C4-2B (cell line): ENCODE results near the gene VRK3.

Source experiments
- H3K27ac ChIP-seq: fragments of 450-650 bp; 2 replicates; pipeline ENCODE4 v1.5.1; 2017
- ZFX ChIP-seq: fragments of 450-650 bp; IDR thresholded peaks from 2 replicates; pipeline ENCODE4 v1.6.1; 2017
- TF ChIP-seq, protein P1 (sequence below): fragments of 450-650 bp; conservative IDR thresholded peaks from 2 replicates; pipeline ENCODE4 v1.5.1; 2017; ENCODE audit warnings: mild to moderate bottlenecking

The VRK3 gene

DNA sequence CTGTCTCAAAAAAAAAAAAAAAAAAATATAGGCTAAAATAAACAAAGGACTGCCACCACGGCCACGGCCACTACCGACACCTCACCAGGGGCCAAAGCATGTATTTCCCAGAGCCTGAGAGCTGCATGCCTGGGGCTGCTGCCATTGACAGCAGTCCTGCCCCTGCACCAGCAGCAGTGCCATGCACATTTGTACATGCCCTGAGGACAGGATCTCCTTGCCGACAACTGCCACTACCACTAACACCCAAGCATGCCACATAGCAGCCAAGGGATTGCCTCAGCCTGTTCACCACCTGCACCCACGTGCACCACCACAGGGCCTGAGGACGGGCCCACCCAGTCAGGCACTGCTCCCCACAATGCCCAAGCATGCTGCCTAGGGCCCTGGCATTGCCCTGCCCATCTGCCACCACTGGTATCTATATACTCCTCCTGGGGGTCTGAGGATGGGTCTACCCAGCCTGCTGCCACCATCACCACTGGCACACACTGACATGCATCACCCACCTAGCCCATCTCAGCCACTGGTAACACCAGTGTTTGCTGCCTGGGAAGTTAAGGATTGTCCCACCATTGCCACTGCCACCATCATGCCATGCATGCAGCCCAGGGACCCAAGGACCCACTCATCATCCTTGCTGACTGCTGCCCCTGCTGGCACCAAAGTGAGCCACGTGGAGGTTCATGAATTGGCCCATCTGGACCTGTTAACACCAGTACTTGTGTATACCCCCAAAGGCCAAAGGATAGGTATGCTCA lies 85.3 kb downstream of the VRK3 start:
- TF ChIP-seq, protein P1, sequence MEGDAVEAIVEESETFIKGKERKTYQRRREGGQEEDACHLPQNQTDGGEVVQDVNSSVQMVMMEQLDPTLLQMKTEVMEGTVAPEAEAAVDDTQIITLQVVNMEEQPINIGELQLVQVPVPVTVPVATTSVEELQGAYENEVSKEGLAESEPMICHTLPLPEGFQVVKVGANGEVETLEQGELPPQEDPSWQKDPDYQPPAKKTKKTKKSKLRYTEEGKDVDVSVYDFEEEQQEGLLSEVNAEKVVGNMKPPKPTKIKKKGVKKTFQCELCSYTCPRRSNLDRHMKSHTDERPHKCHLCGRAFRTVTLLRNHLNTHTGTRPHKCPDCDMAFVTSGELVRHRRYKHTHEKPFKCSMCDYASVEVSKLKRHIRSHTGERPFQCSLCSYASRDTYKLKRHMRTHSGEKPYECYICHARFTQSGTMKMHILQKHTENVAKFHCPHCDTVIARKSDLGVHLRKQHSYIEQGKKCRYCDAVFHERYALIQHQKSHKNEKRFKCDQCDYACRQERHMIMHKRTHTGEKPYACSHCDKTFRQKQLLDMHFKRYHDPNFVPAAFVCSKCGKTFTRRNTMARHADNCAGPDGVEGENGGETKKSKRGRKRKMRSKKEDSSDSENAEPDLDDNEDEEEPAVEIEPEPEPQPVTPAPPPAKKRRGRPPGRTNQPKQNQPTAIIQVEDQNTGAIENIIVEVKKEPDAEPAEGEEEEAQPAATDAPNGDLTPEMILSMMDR = no peak; the same call in 1 of the 2 replicates
- TF ChIP-seq ZFX = no peak
- no peak overlapping the region for H3K27ac ChIP-seq

DNA sequence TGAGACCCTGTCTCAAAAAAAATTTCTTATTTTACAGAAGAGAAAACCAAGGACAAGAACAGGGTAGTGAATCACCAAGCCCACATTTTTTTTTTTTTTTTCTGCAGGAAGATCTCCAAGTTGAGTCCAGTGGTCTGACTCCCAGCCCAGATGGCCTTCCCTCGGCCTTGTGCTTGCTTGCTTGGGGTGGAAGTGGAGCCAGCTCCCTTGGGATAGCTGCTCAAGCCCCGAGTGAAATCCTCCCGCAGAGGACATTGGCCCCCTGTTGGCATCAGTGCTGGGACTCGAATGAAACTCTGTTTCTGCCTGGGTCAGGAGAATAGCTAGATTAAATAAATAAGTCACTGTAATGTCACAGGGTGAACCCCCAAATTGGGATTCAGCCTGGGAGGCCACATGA lies 86.5 kb downstream of the VRK3 start:
- TF ChIP-seq, protein P1 = no peak
- no peak for TF ChIP-seq ZFX
- no peak overlapping the region for H3K27ac ChIP-seq

DNA sequence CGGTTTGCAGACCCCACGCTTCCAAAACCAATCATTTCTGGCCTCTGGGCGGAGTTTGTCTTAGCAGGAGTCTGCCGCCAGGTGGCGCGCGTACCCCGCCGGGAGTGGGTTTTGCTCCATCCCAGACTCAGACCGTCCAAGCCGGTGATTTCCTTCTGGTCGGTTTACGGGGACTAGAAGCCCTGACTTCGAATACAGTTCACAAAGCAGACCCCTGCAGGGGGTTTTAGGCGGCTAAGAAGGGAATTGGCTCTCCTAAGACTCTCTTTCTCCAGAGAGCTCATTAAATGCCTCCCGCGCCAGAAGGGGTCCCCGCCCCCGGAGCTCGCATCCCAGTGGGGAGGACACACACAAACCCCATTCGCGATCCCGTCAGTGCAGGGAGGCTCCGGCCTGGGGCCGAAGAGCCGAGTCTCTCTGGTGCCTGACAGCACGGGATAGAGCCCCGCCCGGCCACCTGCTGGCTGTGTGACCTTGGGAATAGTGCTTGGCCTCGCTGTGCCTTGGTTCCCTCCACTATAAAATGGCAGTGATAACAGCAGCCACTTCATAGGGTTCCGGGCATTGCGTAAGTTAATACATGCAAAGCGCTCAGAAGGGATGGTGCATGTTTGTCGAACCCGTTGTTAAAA lies 87.3 kb downstream of the VRK3 start:
- no peak overlapping the region for H3K27ac ChIP-seq

DNA sequence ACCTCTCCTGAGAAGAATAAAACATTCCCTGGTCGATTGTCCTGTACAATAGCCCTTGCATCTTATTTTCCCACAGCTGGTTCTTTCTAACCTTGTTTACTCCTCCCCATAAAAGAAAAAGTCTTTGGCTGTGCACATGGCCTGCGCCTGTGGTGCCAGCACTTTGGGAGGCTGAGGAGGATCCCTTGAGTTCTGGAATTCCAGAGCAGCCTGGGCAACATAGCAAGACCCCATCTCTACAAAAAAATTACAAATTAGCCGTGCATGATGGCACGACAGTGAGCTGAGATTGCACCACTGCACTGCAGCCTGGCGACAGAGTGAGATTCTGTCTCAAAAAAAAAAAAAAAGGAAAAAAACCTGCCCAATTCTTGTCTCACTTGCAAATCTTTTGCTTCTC lies 88.6 kb downstream of the VRK3 start:
- no peak overlapping the region for H3K27ac ChIP-seq
- TF ChIP-seq, protein P1 = no peak
- TF ChIP-seq ZFX = no peak

More for the DNA sequence above, 87.3 kb downstream of the VRK3 start:
- TF ChIP-seq ZFX = no peak
- TF ChIP-seq, protein P1 = peak; percentile 98

DNA sequence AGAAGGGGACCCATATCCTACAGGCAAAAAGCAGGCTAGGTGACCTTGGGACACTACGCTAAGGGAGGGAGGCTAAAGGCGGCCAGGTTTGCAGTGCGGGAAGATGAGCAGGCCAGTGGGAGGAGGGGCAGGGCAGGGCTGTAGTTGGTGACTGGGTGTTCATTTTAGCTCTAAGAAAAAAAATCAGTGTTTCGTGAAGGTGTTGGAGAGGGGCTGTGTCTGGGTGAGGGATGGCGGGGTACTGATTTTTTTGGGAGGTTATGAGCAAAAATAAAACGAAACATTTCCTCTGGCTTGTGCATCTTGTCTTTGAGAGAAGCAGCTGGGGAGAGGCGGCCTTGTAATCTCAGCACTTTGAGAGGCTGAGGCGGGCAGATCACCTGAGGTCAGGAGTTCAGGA lies 91.5 kb downstream of the VRK3 start:
- no peak overlapping the region for H3K27ac ChIP-seq
- TF ChIP-seq, protein P1 = no peak
- TF ChIP-seq ZFX = no peak

DNA sequence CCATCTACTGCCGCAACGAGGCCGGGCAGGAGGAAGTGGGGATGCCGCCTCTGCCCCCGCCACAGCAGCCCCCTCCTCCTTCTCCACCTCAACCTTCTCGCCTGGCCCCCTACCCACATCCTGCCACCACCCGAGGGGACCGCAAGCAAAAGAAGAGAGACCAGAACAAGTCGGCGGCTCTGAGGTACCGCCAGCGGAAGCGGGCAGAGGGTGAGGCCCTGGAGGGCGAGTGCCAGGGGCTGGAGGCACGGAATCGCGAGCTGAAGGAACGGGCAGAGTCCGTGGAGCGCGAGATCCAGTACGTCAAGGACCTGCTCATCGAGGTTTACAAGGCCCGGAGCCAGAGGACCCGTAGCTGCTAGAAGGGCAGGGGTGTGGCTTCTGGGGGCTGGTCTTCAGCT lies 92.4 kb downstream of the VRK3 start:
- TF ChIP-seq, protein P1 = no peak
- TF ChIP-seq ZFX = no peak
- no peak overlapping the region for H3K27ac ChIP-seq

DNA sequence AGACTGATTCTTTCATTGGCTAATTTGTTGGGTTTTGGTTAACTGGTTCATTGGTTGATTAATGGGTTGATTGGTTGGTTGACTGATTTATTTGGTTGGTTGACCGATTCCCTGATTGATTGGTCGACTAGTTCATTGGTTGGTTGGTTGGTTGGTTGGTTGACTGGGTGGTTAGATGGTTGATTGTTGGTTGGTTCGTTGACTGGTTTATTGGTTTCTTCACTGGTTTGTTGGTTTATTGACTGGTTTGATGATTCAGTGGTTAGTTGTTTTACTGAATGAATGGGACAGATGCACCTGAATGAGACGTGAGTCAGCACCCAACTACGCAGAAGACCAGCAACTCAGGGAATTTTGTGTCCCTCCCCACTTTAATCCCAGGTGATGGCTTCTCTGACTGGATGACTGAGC lies 93.1 kb downstream of the VRK3 start:
- no peak overlapping the region for H3K27ac ChIP-seq
- TF ChIP-seq, protein P1 = no peak
- no peak for TF ChIP-seq ZFX
